ENCODE data around the gene LAMB1.

GRCh38 chr7:107971100-107971499 lies 31.9 kb downstream of the LAMB1 start:
- TF ChIP-seq POLR2A (IDR thresholded peaks at IDR 0.05; ENCODE audit: low read depth, low read length) (no peak), POLR2AphosphoS5 (IDR thresholded peaks at IDR 0.05; ENCODE audit: low read depth, low read length) (no peak), SPI1 (IDR thresholded peaks at IDR 0.05; ENCODE audit: low read depth, low read length) (no peak), POU2F2 (IDR thresholded peaks at IDR 0.05; ENCODE audit: low read depth, low read length) (no peak)
